HEK293 (cell line): ENCODE measurements around the gene IZUMO2.

Experiments
- CTCF ChIA-PET: fragments of 350-600 bp; formaldehyde crosslinking; extraction: SDS; loops from one replicate; lab custom pipeline; 2021; ENCODE audit warnings: antibody characterized with exemption; lab: Yijun Ruan, JAX
- POLR2A ChIA-PET: fragments of 300-600 bp; formaldehyde crosslinking; extraction: SDS; loops from one replicate; lab custom pipeline; 2020; ENCODE audit warnings: antibody characterized with exemption, inconsistent platforms; lab: Yijun Ruan, JAX
- H3K27ac ChIP-seq: fragments of 200-500 bp; sonication (Bioruptor generic); 2 replicates; pipeline ENCODE4 v1.5.1; 2014; ENCODE audit warnings: low read depth, low read length, control low read depth, inconsistent platforms; ENCODE audit errors: extremely low read depth
- H3K36me3 ChIP-seq, 2 experiments: fragments of 200-500 bp in 1 of 2; sonication (Bioruptor generic) in 1 of 2; 1 replicate in 1 of 2; 2 replicates in 1 of 2; pipeline ENCODE4 v1.5.1; 2014 to 2017; ENCODE audit warnings: inconsistent platforms in 2 of 2, low read length in 2 of 2; ENCODE audit not compliant: control insufficient read depth in 2 of 2, insufficient read depth in 1 of 2
- H3K4me1 ChIP-seq: fragments of 200-500 bp; sonication (Bioruptor generic); 2 replicates; pipeline ENCODE4 v1.5.1; 2014; ENCODE audit warnings: mild to moderate bottlenecking, low read length, inconsistent platforms; ENCODE audit not compliant: control insufficient read depth, insufficient read depth
- H3K4me3 ChIP-seq: 2 replicates; pipeline ENCODE4 v1.5.1; 2011; ENCODE audit warnings: low read depth, mild to moderate bottlenecking, control low read depth, low read length, moderate library complexity
- H3K9me3 ChIP-seq: fragments of 200-500 bp; sonication (Bioruptor generic); 2 replicates; pipeline ENCODE4 v1.5.1; 2014; ENCODE audit warnings: low read depth, low read length, inconsistent platforms; ENCODE audit not compliant: control insufficient read depth, insufficient read depth
- GLIS2 ChIP-seq: fragments of 450-650 bp; formaldehyde crosslinking; IDR thresholded peaks from 2 replicates; pipeline ENCODE4 v1.5.1; 2016; ENCODE audit warnings: missing biosample characterization, missing genetic modification characterization
- HOXC10 ChIP-seq: sonication (generic); formaldehyde crosslinking; IDR thresholded peaks from 2 replicates; pipeline ENCODE4 v1.8.1; 2023; ENCODE audit warnings: mild to moderate bottlenecking, missing genetic modification reagents
- HOXD13 ChIP-seq: sonication (generic); formaldehyde crosslinking; IDR thresholded peaks from 2 replicates; pipeline ENCODE4 v1.8.0; 2022; ENCODE audit warnings: missing genetic modification reagents, borderline replicate concordance
- KLF17 ChIP-seq: fragments of 450-650 bp; formaldehyde crosslinking; IDR thresholded peaks from 2 replicates; pipeline ENCODE4 v1.5.1; 2016; ENCODE audit warnings: missing biosample characterization, missing genetic modification characterization
- MZF1 ChIP-seq: fragments of 450-650 bp; formaldehyde crosslinking; IDR thresholded peaks from 2 replicates; pipeline ENCODE4 v1.5.1; 2017; ENCODE audit warnings: missing biosample characterization, missing genetic modification characterization, borderline replicate concordance
- PRDM10 ChIP-seq: fragments of 450-650 bp; formaldehyde crosslinking; IDR thresholded peaks from 2 replicates; pipeline ENCODE4 v1.5.1; 2016; ENCODE audit warnings: missing biosample characterization, missing genetic modification characterization
- RBAK ChIP-seq: fragments of 450-650 bp; formaldehyde crosslinking; IDR thresholded peaks from 2 replicates; pipeline ENCODE4 v1.5.1; 2016; ENCODE audit warnings: missing biosample characterization, missing genetic modification characterization
- REST ChIP-seq: fragments of 450-650 bp; formaldehyde crosslinking; IDR thresholded peaks from 2 replicates; pipeline ENCODE4 v1.5.1; 2016; ENCODE audit warnings: missing biosample characterization, missing genetic modification characterization
- SP7 ChIP-seq: fragments of 450-650 bp; formaldehyde crosslinking; IDR thresholded peaks from 2 replicates; pipeline ENCODE4 v1.5.1; 2016; ENCODE audit warnings: missing biosample characterization, missing genetic modification characterization
- TSHZ1 ChIP-seq: fragments of 450-650 bp; formaldehyde crosslinking; IDR thresholded peaks from 2 replicates; pipeline ENCODE4 v1.5.1; 2016; ENCODE audit warnings: missing biosample characterization, missing genetic modification characterization, borderline replicate concordance
- ZBTB49 ChIP-seq: fragments of 450-650 bp; formaldehyde crosslinking; IDR thresholded peaks from 2 replicates; pipeline ENCODE4 v1.5.1; 2016; ENCODE audit warnings: missing biosample characterization, missing genetic modification characterization, low read depth
- ZBTB7A ChIP-seq: fragments of 450-650 bp; formaldehyde crosslinking; IDR thresholded peaks from 2 replicates; pipeline ENCODE4 v1.5.1; 2016; ENCODE audit warnings: low read depth, missing biosample characterization, missing genetic modification characterization
- ZNF19 ChIP-seq: fragments of 450-650 bp; formaldehyde crosslinking; IDR thresholded peaks from 2 replicates; pipeline ENCODE4; 2016; ENCODE audit warnings: missing biosample characterization, missing genetic modification characterization, low read depth
- ZNF426 ChIP-seq: fragments of 450-650 bp; formaldehyde crosslinking; IDR thresholded peaks from 2 replicates; pipeline ENCODE4 v1.5.1; 2017; ENCODE audit warnings: missing biosample characterization, missing genetic modification characterization, mild to moderate bottlenecking, inconsistent platforms, moderate library complexity
- ZNF548 ChIP-seq: fragments of 450-650 bp; formaldehyde crosslinking; IDR thresholded peaks from 2 replicates; pipeline ENCODE4 v1.5.1; 2016; ENCODE audit warnings: missing biosample characterization, missing genetic modification characterization
- ZNF621 ChIP-seq: fragments of 450-650 bp; formaldehyde crosslinking; IDR thresholded peaks from 2 replicates; pipeline ENCODE4 v1.5.1; 2017; ENCODE audit warnings: missing biosample characterization, missing genetic modification characterization
- ZNF623 ChIP-seq: fragments of 450-650 bp; formaldehyde crosslinking; IDR thresholded peaks from 2 replicates; pipeline ENCODE4 v1.5.1; 2016; ENCODE audit warnings: missing biosample characterization, missing genetic modification characterization
- ZNF624 ChIP-seq: fragments of 450-650 bp; formaldehyde crosslinking; IDR thresholded peaks from 2 replicates; pipeline ENCODE4 v1.5.1; 2017; ENCODE audit warnings: missing biosample characterization, missing genetic modification characterization
- ZNF658 ChIP-seq: fragments of 450-650 bp; formaldehyde crosslinking; IDR thresholded peaks from 2 replicates; pipeline ENCODE4; 2016; ENCODE audit warnings: missing biosample characterization, missing genetic modification characterization
- ZNF692 ChIP-seq: fragments of 450-650 bp; formaldehyde crosslinking; IDR thresholded peaks from 2 replicates; pipeline ENCODE4 v1.5.1; 2016; ENCODE audit warnings: missing biosample characterization, missing genetic modification characterization
- ZNF701 ChIP-seq: fragments of 450-650 bp; formaldehyde crosslinking; IDR thresholded peaks from 2 replicates; pipeline ENCODE4 v1.5.1; 2016; ENCODE audit warnings: missing biosample characterization, missing genetic modification characterization
- ZNF76 ChIP-seq: fragments of 450-650 bp; formaldehyde crosslinking; IDR thresholded peaks from 2 replicates; pipeline ENCODE4; 2016; ENCODE audit warnings: low read depth, missing biosample characterization, missing genetic modification characterization, borderline replicate concordance
- ZNF837 ChIP-seq: fragments of 450-650 bp; formaldehyde crosslinking; IDR thresholded peaks from 2 replicates; pipeline ENCODE4 v1.5.1; 2016; ENCODE audit warnings: missing biosample characterization, missing genetic modification characterization

Gene IZUMO2

GRCh38 chr19:50173127-50173526 is 10.0 kb upstream of the IZUMO2 start:
- Histone ChIP-seq H3K9me3 (no peaks in the 10 kb centered on the region), H3K4me1 (peaks cover 4% of the 10 kb centered on the region; the same call in 1 of the 2 replicates), H3K4me3 (no peak overlapping the region), H3K36me3 (no peaks in the 10 kb centered on the region), H3K27ac (peak overlapping the region; percentile 49; the same call in 1 of the 2 replicates)
- POLR2A ChIA-PET = interaction anchor here (1.5 kb wide), 1 partner anchor 30 kb away, joined by 8 read pairs; the partner anchor contains the start of gene MYH14
- CTCF ChIA-PET = interaction anchor here (0.8 to 2.7 kb wide), 3 partner anchors 8 to 288 kb away, joined by 3 to 14 read pairs (median 3); no protein-coding TSS in a partner anchor
- TF ChIP-seq ZNF692 = no peak
- no peak for TF ChIP-seq ZNF621 (tag by site-specific recombination)
- peak; percentile 90 for TF ChIP-seq KLF17 (tag by site-specific recombination)
- TF ChIP-seq ZNF426 (tag by site-specific recombination) = no peak
- no peak for TF ChIP-seq HOXD13
- no peak for TF ChIP-seq ZBTB49 (tag by site-specific recombination)
- no peak for TF ChIP-seq MZF1 (tag by site-specific recombination)
- peak; percentile 79 for TF ChIP-seq REST (tag by site-specific recombination)
- TF ChIP-seq ZNF19 (tag by site-specific recombination) = no peak
- TF ChIP-seq ZNF837 = no peak
- TF ChIP-seq RBAK = no peak
- TF ChIP-seq ZBTB7A = no peak
- TF ChIP-seq ZNF548 (tag by site-specific recombination) = no peak
- no peak for TF ChIP-seq GLIS2 (tag by site-specific recombination)
- 0 out of 2 replicates have a peak, but pooled peaks have one; percentile 27 for TF ChIP-seq PRDM10 (tag by site-specific recombination)
- TF ChIP-seq TSHZ1 (tag by site-specific recombination) = no peak
- no peak for TF ChIP-seq ZNF658 (tag by site-specific recombination)
- no peak for TF ChIP-seq ZNF624
- no peak for TF ChIP-seq ZNF623 (tag by site-specific recombination)
- no peak for TF ChIP-seq ZNF76 (tag by site-specific recombination)
- peak; percentile 41; the same call in 1 of the 2 replicates for TF ChIP-seq SP7 (tag by site-specific recombination)
- TF ChIP-seq HOXC10 (CRISPR knock-in tag) = no peak
- no peak for TF ChIP-seq ZNF701
